IMR-90 (cell line): Measurements from ENCODE around the gene LAGE3. TPM values are rescaled to one million over a fixed set of nuclear protein-coding genes. Genes with fewer than 3 reads are reported as not detected.
A peak's percentile ranks its signal among the peaks of the same experiment; 100 is the strongest.

Experiments
- ATAC-seq: fragments of 200-7000 bp; cut with Tn5 transposase; 2 replicates; pipeline ENCODE4 v1.9.1; 2020; ENCODE audit warnings: low read depth, mild to moderate bottlenecking, moderate library complexity
- BruUV-seq: library from RNA; stranded (reverse); fragments of 400-500 nt; replicated peaks from 2 replicates; lab custom pipeline; 2021; lab: Mats Ljungman, UMichigan
- CTCF ChIA-PET: fragments of 300-600 bp; formaldehyde crosslinking; extraction: SDS; loops from one replicate; lab custom pipeline; 2021; ENCODE audit warnings: antibody characterized with exemption; lab: Yijun Ruan, JAX
- POLR2A ChIA-PET: fragments of 300-600 bp; sonication (Branson Sonifier 250); formaldehyde crosslinking; loops from one replicate; lab custom pipeline; 2022; ENCODE audit warnings: antibody characterized with exemption; ENCODE audit not compliant: unreplicated experiment; lab: Charles Lee
- DNase-seq: peaks from one replicate; pipeline ENCODE4 v3.0.0; 2013
- H2AFZ ChIP-seq: replicated peaks from 2 replicates; pipeline ENCODE3; 2013; ENCODE audit warnings: low read length, mild to moderate bottlenecking; ENCODE audit not compliant: poor library complexity
- H2AK5ac ChIP-seq: 2 replicates; pipeline ENCODE4 v1.6.1; 2013; ENCODE audit warnings: low read depth, low read length, inconsistent platforms
- H2AK9ac ChIP-seq: replicated peaks from 2 replicates; pipeline ENCODE3; 2013; ENCODE audit warnings: mild to moderate bottlenecking, low read depth, low read length, moderate library complexity; ENCODE audit not compliant: poor library complexity
- H2BK120ac ChIP-seq: 2 replicates; pipeline ENCODE4 v1.6.1; 2013; ENCODE audit warnings: low read depth, low read length, inconsistent platforms
- H2BK15ac ChIP-seq: 3 replicates; pipeline ENCODE4 v1.6.1; 2013; ENCODE audit warnings: low read depth, low read length, inconsistent platforms
- H2BK20ac ChIP-seq: 2 replicates; pipeline ENCODE4 v1.6.1; 2013; ENCODE audit warnings: low read depth, mild to moderate bottlenecking, inconsistent platforms, low read length, moderate library complexity
- H2BK5ac ChIP-seq: 2 replicates; pipeline ENCODE4 v1.6.1; 2013; ENCODE audit warnings: mild to moderate bottlenecking, low read depth, low read length, inconsistent platforms; ENCODE audit not compliant: poor library complexity, severe bottlenecking
- H3K14ac ChIP-seq: replicated peaks from 2 replicates; pipeline ENCODE4 v1.6.1; 2013; ENCODE audit warnings: low read depth, low read length, inconsistent platforms
- H3K18ac ChIP-seq: 2 replicates; pipeline ENCODE4 v1.6.1; 2013; ENCODE audit warnings: low read depth, low read length, control low read depth
- H3K23ac ChIP-seq: 2 replicates; pipeline ENCODE4 v1.6.1; 2013; ENCODE audit warnings: low read depth, low read length, inconsistent platforms
- H3K27ac ChIP-seq: 2 replicates; pipeline ENCODE4 v1.5.1; 2013; ENCODE audit warnings: mild to moderate bottlenecking, control low read depth, low read length; ENCODE audit not compliant: insufficient read depth
- H3K27me3 ChIP-seq: 2 replicates; pipeline ENCODE4 v1.6.1; 2013; ENCODE audit warnings: low read length; ENCODE audit not compliant: control insufficient read depth, insufficient read depth
- H3K36me3 ChIP-seq: 2 replicates; pipeline ENCODE4 v1.6.1; 2013; ENCODE audit warnings: low read length, mixed read lengths; ENCODE audit not compliant: control insufficient read depth, insufficient read depth
- H3K4ac ChIP-seq: 2 replicates; pipeline ENCODE4 v1.6.1; 2013; ENCODE audit warnings: low read depth, low read length, inconsistent platforms
- H3K4me1 ChIP-seq: 2 replicates; pipeline ENCODE4 v1.6.1; 2013; ENCODE audit warnings: low read length, mixed read lengths; ENCODE audit not compliant: control insufficient read depth, insufficient read depth
- H3K4me2 ChIP-seq: 2 replicates; pipeline ENCODE4 v1.6.1; 2013; ENCODE audit warnings: low read depth, mild to moderate bottlenecking, control low read depth, low read length, moderate library complexity
- H3K4me3 ChIP-seq: 2 replicates; pipeline ENCODE4 v1.5.1; 2013; ENCODE audit warnings: low read depth, mild to moderate bottlenecking, control low read depth, low read length, moderate library complexity; ENCODE audit not compliant: insufficient read depth
- H3K56ac ChIP-seq: 2 replicates; pipeline ENCODE4 v1.6.1; 2013; ENCODE audit warnings: low read length, inconsistent platforms; ENCODE audit not compliant: insufficient read depth; ENCODE audit errors: extremely low read depth
- H3K79me1 ChIP-seq, 2 experiments: 2 replicates each; pipeline ENCODE4 v1.6.1; 2013; ENCODE audit warnings: low read length in 2 of 2, inconsistent platforms in 1 of 2, low read depth in 1 of 2
- H3K9ac ChIP-seq: 2 replicates; pipeline ENCODE4 v1.6.1; 2013; ENCODE audit warnings: low read depth, low read length, control low read depth
- H3K9me1 ChIP-seq: 2 replicates; pipeline ENCODE4 v1.6.1; 2013; ENCODE audit warnings: low read length, inconsistent platforms; ENCODE audit not compliant: insufficient read depth
- H3K9me3 ChIP-seq: 2 replicates; pipeline ENCODE4 v1.6.1; 2013; ENCODE audit warnings: low read length; ENCODE audit not compliant: control insufficient read depth, insufficient read depth
- H4K20me1 ChIP-seq: 2 replicates; pipeline ENCODE4 v1.6.1; 2013; ENCODE audit warnings: low read length, inconsistent platforms; ENCODE audit not compliant: insufficient read depth
- H4K5ac ChIP-seq: 2 replicates; pipeline ENCODE4 v1.6.1; 2013; ENCODE audit warnings: mild to moderate bottlenecking, low read depth, low read length, control low read depth
- H4K8ac ChIP-seq, 2 experiments: 2 replicates each; pipeline ENCODE4 v1.6.1; 2013; ENCODE audit warnings: low read depth in 2 of 2, low read length in 2 of 2, control low read depth in 1 of 2, inconsistent platforms in 1 of 2
- H4K91ac ChIP-seq: 2 replicates; pipeline ENCODE4 v1.6.1; 2013; ENCODE audit warnings: low read depth, low read length, inconsistent platforms; ENCODE audit not compliant: insufficient read depth
- CEBPB ChIP-seq: IDR thresholded peaks from 2 replicates; pipeline ENCODE4 v1.6.1; 2012; ENCODE audit warnings: low read depth, low read length, improper control_type of control experiment
- CHD1 ChIP-seq: IDR thresholded peaks from 2 replicates; pipeline ENCODE4 v1.6.1; 2012; ENCODE audit warnings: low read depth, low read length, improper control_type of control experiment
- MAFK ChIP-seq: IDR thresholded peaks from 2 replicates; pipeline ENCODE4 v1.6.1; 2012; ENCODE audit warnings: low read depth, low read length, improper control_type of control experiment
- MAZ ChIP-seq: IDR thresholded peaks from 2 replicates; pipeline ENCODE4 v1.6.1; 2012; ENCODE audit warnings: low read depth, mild to moderate bottlenecking, low read length, improper control_type of control experiment, moderate library complexity, borderline replicate concordance
- MXI1 ChIP-seq: IDR thresholded peaks from 2 replicates; pipeline ENCODE4 v1.6.1; 2012; ENCODE audit warnings: low read depth, mild to moderate bottlenecking, low read length, moderate library complexity, borderline replicate concordance
- POLR2A ChIP-seq: IDR thresholded peaks from 2 replicates; pipeline ENCODE4 v1.6.1; 2012; ENCODE audit warnings: mild to moderate bottlenecking, low read depth, low read length
- WGBS, 2 experiments: methylation state at CpG; one replicate each; pipeline versions ENCODE4 v1.1.5 to v1.1.7; 2013; ENCODE audit warnings: missing lambda C conversion rate in 2 of 2; ENCODE audit not compliant: insufficient read length in 1 of 2; ENCODE audit errors: extremely low coverage in 2 of 2; 5-methylcytosine and 5-hydroxymethylcytosine counted together
- dilution Hi-C: fragments of 300-500 bp; cut with HindIII; formaldehyde crosslinking; loops from one replicate; pipeline ENCODE4 v1.14.3; 2018; ENCODE audit warnings: low sequenced_read_pairs; ENCODE audit not compliant: unreplicated experiment
- in situ Hi-C: fragments of 300-500 bp; cut with MboI; formaldehyde crosslinking; loops from 3 replicates; pipeline ENCODE4 v1.14.3; 2019; ENCODE audit warnings: low sequenced_read_pairs, inconsistent platforms, mixed read lengths
- intact Hi-C: fragments of 100-400 bp; cut with micrococcal nuclease; formaldehyde crosslinking; loops from 2 replicates; pipeline ENCODE4 v1.10.0; 2022
- polyA plus RNA-seq, 3 experiments: library from polyadenylated mRNA; depleted of rRNA; stranded (reverse); fragments of >200 nt; gene quantifications; 2 replicates each; pipeline ENCODE4 v1.2.3, GENCODE V29; 2012; ENCODE audit warnings: low replicate concordance in 1 of 3
- total RNA-seq: library from RNA; depleted of rRNA; stranded (reverse); fragments of >200 nt; gene quantifications from 2 replicates; pipeline ENCODE4 v1.2.3, GENCODE V29; 2012
- TF ChIP-seq, protein P1 (sequence below): fragments of 150-350 bp; IDR thresholded peaks from 2 replicates; pipeline ENCODE4 v1.6.1; 2017; ENCODE audit warnings: mild to moderate bottlenecking, antibody characterized with exemption, low read length, low read depth

The LAGE3 gene
- total and polyA plus RNA-seq, 2 of the 4 experiments (the other 2 are of a cell fraction), result 3.6 to 14.8 TPM

- H3K9ac ChIP-seq, result no peak overlapping the region; the same call in 1 of the 2 replicates
- BruUV-seq, result no TSS peak
- no peak overlapping the region for H4K5ac ChIP-seq
- peak; percentile 89 for ATAC-seq
- DNase-seq, result peak; percentile 62
- H3K4me2 ChIP-seq, result no peak overlapping the region
- no peak overlapping the region for H3K23ac ChIP-seq
- in situ Hi-C loops (no loop called here), intact Hi-C loops (no loop called here), dilution Hi-C loops (no loop called here)
- ChIA-PET POLR2A (no interaction called here), CTCF (no interaction called here)
- 60% methylated on average over 6 of the region's 12 CpGs; no CpG with 5 or more reads in 1 of the 2 experiments for WGBS, 2 experiments
- H3K4ac ChIP-seq, result peak overlapping the region; percentile 67
- H4K8ac ChIP-seq, result peak overlapping the region in 1 of 2 experiments; percentile 22; a peak in 1 of 4 replicates
- H2AFZ ChIP-seq, result peak overlapping the region; percentile 63
- peak overlapping the region; percentile 69; the same call in 1 of the 2 replicates for H2AK5ac ChIP-seq
- TF ChIP-seq POLR2A, result no peak
- TF ChIP-seq, protein P1, sequence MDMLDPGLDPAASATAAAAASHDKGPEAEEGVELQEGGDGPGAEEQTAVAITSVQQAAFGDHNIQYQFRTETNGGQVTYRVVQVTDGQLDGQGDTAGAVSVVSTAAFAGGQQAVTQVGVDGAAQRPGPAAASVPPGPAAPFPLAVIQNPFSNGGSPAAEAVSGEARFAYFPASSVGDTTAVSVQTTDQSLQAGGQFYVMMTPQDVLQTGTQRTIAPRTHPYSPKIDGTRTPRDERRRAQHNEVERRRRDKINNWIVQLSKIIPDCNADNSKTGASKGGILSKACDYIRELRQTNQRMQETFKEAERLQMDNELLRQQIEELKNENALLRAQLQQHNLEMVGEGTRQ, result no peak
- TF ChIP-seq MAFK, result no peak; the same call in 1 of the 2 replicates
- TF ChIP-seq MAZ, result no peak
- TF ChIP-seq MXI1, result no peak
- no peak for TF ChIP-seq CHD1
- TF ChIP-seq CEBPB, result peak; percentile 59; the same call in 1 of the 2 replicates
- H2BK5ac ChIP-seq, result peak overlapping the region; percentile 58
- H3K4me1 ChIP-seq, result peaks cover 2% of the 10 kb centered on the region; the same call in 1 of the 2 replicates
- H4K91ac ChIP-seq, result no peak overlapping the region
- no peak overlapping the region for H3K4me3 ChIP-seq
- peak overlapping the region; percentile 5 for H2AK9ac ChIP-seq
- H3K27ac ChIP-seq, result no peak overlapping the region
- no peak overlapping the region for H2BK15ac ChIP-seq
- no peak overlapping the region for H3K14ac ChIP-seq
- no peak overlapping the region for H3K56ac ChIP-seq
- H3K9me3 ChIP-seq, result peaks cover 5% of the 10 kb centered on the region; the same call in 1 of the 2 replicates
- peaks cover 4% of the 10 kb centered on the region; the same call in 1 of the 2 replicates for H3K9me1 ChIP-seq
- peak overlapping the region; percentile 35; the same call in 1 of the 2 replicates for H2BK120ac ChIP-seq
- no peaks in the 10 kb centered on the region for H3K27me3 ChIP-seq
- no peak overlapping the region for H3K18ac ChIP-seq
- H4K20me1 ChIP-seq, result no peaks in the 10 kb centered on the region
- H3K79me1 ChIP-seq, result no peaks in the 10 kb centered on the region; a peak in 1 of 4 replicates
- H2BK20ac ChIP-seq, result no peak overlapping the region; the same call in 1 of the 2 replicates
- peaks cover 10% of the 10 kb centered on the region; the same call in 1 of the 2 replicates for H3K36me3 ChIP-seq
These were observed 26.7 kb upstream of the LAGE3 start for GRCh38 chrX:154505734-154506133.
